Endothelial cell of umbilical vein (primary cell): ENCODE results near the gene ISM2. TPM values are rescaled to one million over a fixed set of nuclear protein-coding genes. Genes with fewer than 3 reads are reported as not detected.

Experiments used
- BruUV-seq: library from RNA; stranded (reverse); fragments of 400-500 nt; replicated peaks from 2 replicates; lab custom pipeline; 2021; lab: Mats Ljungman, UMichigan
- CTCF ChIA-PET: fragments of 300-600, 350-600 bp; sonication (Branson Sonifier 250); formaldehyde crosslinking; loops from one replicate; lab custom pipeline; 2021; ENCODE audit warnings: antibody characterized with exemption, inconsistent platforms; lab: Charles Lee
- POLR2A ChIA-PET: fragments of 300-600, 350-600 bp; sonication (Branson Sonifier 250); formaldehyde crosslinking; loops from one replicate; lab custom pipeline; 2021; ENCODE audit warnings: antibody characterized with exemption, inconsistent platforms; lab: Charles Lee
- DNase-seq: peaks from one replicate; pipeline ENCODE4 v3.0.0-alpha.2; 2011; ENCODE audit warnings: low read depth, low spot score
- FAIRE-seq: peaks from 2 replicates; lab custom pipeline; 2011; peaks lifted over from hg19 to GRCh38; lab: Jason Lieb, UNC
- H2AFZ ChIP-seq: 2 replicates; pipeline ENCODE4 v1.6.0; 2012; ENCODE audit warnings: low read depth, low read length, control low read depth, inconsistent platforms
- H3K27ac ChIP-seq: 2 replicates; pipeline ENCODE4 v1.5.1; 2011; ENCODE audit warnings: low read depth, mild to moderate bottlenecking, control low read depth, low read length, moderate library complexity; ENCODE audit not compliant: insufficient read depth
- H3K27me3 ChIP-seq, 2 experiments: 2 replicates each; pipeline versions ENCODE4 v1.6.0 to v1.6.1; 2011; ENCODE audit warnings: low read length in 2 of 2, mixed read lengths in 1 of 2; ENCODE audit not compliant: control insufficient read depth in 2 of 2, insufficient read depth in 2 of 2
- H3K36me3 ChIP-seq, 2 experiments: 2 replicates in 1 of 2; 3 replicates in 1 of 2; pipeline ENCODE4 v1.5.1; 2011; ENCODE audit warnings: low read length in 2 of 2, mild to moderate bottlenecking in 1 of 2, moderate library complexity in 1 of 2; ENCODE audit not compliant: control insufficient read depth in 2 of 2, insufficient read depth in 2 of 2; ENCODE audit errors: extremely low read depth in 1 of 2
- H3K4me1 ChIP-seq: 3 replicates; pipeline ENCODE4 v1.5.1; 2011; ENCODE audit warnings: mild to moderate bottlenecking, low read length; ENCODE audit not compliant: control insufficient read depth, insufficient read depth; ENCODE audit errors: extremely low read depth
- H3K4me2 ChIP-seq: 2 replicates; pipeline ENCODE4 v1.6.1; 2011; ENCODE audit warnings: low read length, control low read depth, mixed read lengths; ENCODE audit not compliant: insufficient read depth
- H3K4me3 ChIP-seq, 3 experiments: fragments of 200-600 bp in 1 of 3; sonication (generic), shearing (Covaris generic) in 1 of 3; replicated peaks in 1 of 3; 2 replicates each; pipeline ENCODE4 v1.5.1; 2011 to 2016; ENCODE audit warnings: control low read depth in 3 of 3, low read length in 3 of 3, mild to moderate bottlenecking in 2 of 3, inconsistent platforms in 1 of 3, low read depth in 1 of 3, moderate library complexity in 1 of 3; ENCODE audit not compliant: insufficient read depth in 1 of 3
- H3K79me2 ChIP-seq: 2 replicates; pipeline ENCODE4 v1.6.0; 2012; ENCODE audit warnings: low read length, inconsistent platforms; ENCODE audit not compliant: control insufficient read depth, insufficient read depth
- H3K9ac ChIP-seq: replicated peaks from 2 replicates; pipeline ENCODE3; 2011; ENCODE audit warnings: low read length, control low read depth; ENCODE audit not compliant: insufficient read depth; ENCODE audit errors: extremely low read depth
- H3K9me1 ChIP-seq: replicated peaks from 3 replicates; pipeline ENCODE4 v1.6.0; 2011; ENCODE audit warnings: mild to moderate bottlenecking, low read length; ENCODE audit not compliant: control insufficient read depth, insufficient read depth; ENCODE audit errors: extremely low read depth
- H3K9me3 ChIP-seq: replicated peaks from 2 replicates; pipeline ENCODE4 v1.5.1; 2012; ENCODE audit warnings: low read length, inconsistent platforms; ENCODE audit not compliant: control insufficient read depth, insufficient read depth
- H4K20me1 ChIP-seq: replicated peaks from 2 replicates; pipeline ENCODE3; 2011; ENCODE audit warnings: mild to moderate bottlenecking, low read length; ENCODE audit not compliant: control insufficient read depth, insufficient read depth; ENCODE audit errors: extremely low read depth
- EZH2 ChIP-seq: IDR thresholded peaks from 2 replicates; pipeline ENCODE4 v1.6.1; 2012; ENCODE audit warnings: borderline replicate concordance, low read depth, mild to moderate bottlenecking, moderate library complexity, low read length, inconsistent platforms; ENCODE audit not compliant: severe bottlenecking
- FOS ChIP-seq: IDR thresholded peaks from 2 replicates; pipeline ENCODE4 v1.6.1; 2011; ENCODE audit warnings: mild to moderate bottlenecking, low read length, moderate library complexity, borderline replicate concordance; ENCODE audit not compliant: insufficient read depth
- GATA2 ChIP-seq: IDR thresholded peaks from 2 replicates; pipeline ENCODE4 v1.7.0; 2011; ENCODE audit warnings: low read depth, mild to moderate bottlenecking, moderate library complexity, mixed read lengths, low read length; ENCODE audit not compliant: insufficient read length, insufficient read depth
- JUN ChIP-seq: IDR thresholded peaks from 2 replicates; pipeline ENCODE4 v1.6.1; 2011; ENCODE audit warnings: borderline replicate concordance, low read depth; ENCODE audit not compliant: insufficient read length, insufficient read depth
- MYC ChIP-seq: IDR thresholded peaks from one replicate; pipeline ENCODE4 v1.6.1; 2011; ENCODE audit warnings: mild to moderate bottlenecking, low read depth, low read length
- POLR2A ChIP-seq: IDR thresholded peaks from 2 replicates; pipeline ENCODE4 v1.6.1; 2012; ENCODE audit warnings: low read depth, mild to moderate bottlenecking, control low read depth, low read length
- POLR2AphosphoS5 ChIP-seq: IDR thresholded peaks from 2 replicates; pipeline ENCODE4 v1.6.1; 2012; ENCODE audit warnings: low read depth, mild to moderate bottlenecking, control low read depth, low read length, moderate library complexity; ENCODE audit not compliant: insufficient read depth
- dilution Hi-C: fragments of 300-500 bp; cut with MboI; formaldehyde crosslinking; loops from one replicate; pipeline ENCODE4 v1.15.0; 2019; ENCODE audit warnings: low sequenced_read_pairs; ENCODE audit not compliant: extremely low pct_ligation_motif_present
- intact Hi-C: fragments of 100-400 bp; cut with micrococcal nuclease; formaldehyde crosslinking; loops from one replicate; pipeline ENCODE4 v1.10.0; 2022
- polyA plus RNA-seq, 4 experiments: library from polyadenylated mRNA; depleted of rRNA in 3 of 4; stranded (reverse) in 3 of 4; unstranded in 1 of 4; fragments of >200 nt; gene quantifications; 2 replicates each; pipeline versions ENCODE4 v1.2.1 to v1.2.3, GENCODE V29; 2011 to 2012; ENCODE audit warnings: missing spikeins in 1 of 4
- total RNA-seq: library from RNA; stranded (reverse); gene quantifications from 2 replicates; pipeline ENCODE4 v1.2.3, GENCODE V29; 2021
- TF ChIP-seq, protein P1 (sequence below): IDR thresholded peaks from 2 replicates; pipeline ENCODE4 v1.6.1; 2011; ENCODE audit not compliant: insufficient read depth, insufficient read length
- TF ChIP-seq, protein P2 (sequence below), 2 donors: IDR thresholded peaks; 1 replicate in 1 of 2; 2 replicates in 1 of 2; pipeline ENCODE4 v1.5.1; 2011; ENCODE audit warnings: low read length in 2 of 2, mild to moderate bottlenecking in 2 of 2, moderate library complexity in 2 of 2, control low read depth in 1 of 2, inconsistent platforms in 1 of 2, low read depth in 1 of 2; ENCODE audit not compliant: insufficient read depth in 1 of 2; ENCODE audit errors: extremely low read depth in 1 of 2

The ISM2 gene
- total and polyA plus RNA-seq, 2 donors (not counting 3 experiments of a cell fraction or from before 2014, with no cell fraction given): not detected

DNA sequence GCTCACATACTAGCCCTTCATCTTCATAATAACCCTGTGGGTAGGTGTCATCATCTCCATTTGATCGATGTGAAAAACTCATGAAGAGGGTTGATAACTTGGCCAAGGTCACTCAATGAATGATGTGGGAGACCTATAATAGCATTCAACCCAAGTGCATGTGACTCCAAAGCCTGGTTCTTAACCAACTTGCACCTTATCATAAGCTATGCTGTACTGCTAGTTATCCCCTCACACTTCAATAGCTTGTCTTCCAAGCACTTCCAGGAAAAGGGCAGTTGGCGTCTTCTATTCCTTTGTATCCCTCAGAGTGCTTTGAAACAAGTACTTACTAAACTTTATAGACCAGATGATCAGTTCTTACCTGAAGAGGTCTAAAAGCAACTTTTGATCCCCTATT, 56.4 kb downstream of the ISM2 start:
- Histone ChIP-seq H3K9me3 (no peaks in the 10 kb centered on the region), H3K9ac (no peak overlapping the region), H3K27me3 (no peaks in the 10 kb centered on the region), H3K4me3 (no peak overlapping the region), H3K4me2 (no peak overlapping the region), H2AFZ (no peak overlapping the region), H3K4me1 (no peaks in the 10 kb centered on the region), H3K79me2 (no peaks in the 10 kb centered on the region), H3K9me1 (no peaks in the 10 kb centered on the region), H3K36me3 (peaks cover 11 to 25% of the 10 kb centered on the region in 2 experiments), H3K27ac (no peak overlapping the region), H4K20me1 (no peaks in the 10 kb centered on the region)
- DNase-seq (no peak), FAIRE-seq (no peak)
- TF ChIP-seq EZH2 (no peak), JUN (no peak), GATA2 (no peak), FOS (no peak), POLR2AphosphoS5 (no peak), MYC (no peak), POLR2A (no peak)
- TF ChIP-seq, protein P1, sequence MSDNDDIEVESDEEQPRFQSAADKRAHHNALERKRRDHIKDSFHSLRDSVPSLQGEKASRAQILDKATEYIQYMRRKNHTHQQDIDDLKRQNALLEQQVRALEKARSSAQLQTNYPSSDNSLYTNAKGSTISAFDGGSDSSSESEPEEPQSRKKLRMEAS: no peak
- TF ChIP-seq, protein P2, sequence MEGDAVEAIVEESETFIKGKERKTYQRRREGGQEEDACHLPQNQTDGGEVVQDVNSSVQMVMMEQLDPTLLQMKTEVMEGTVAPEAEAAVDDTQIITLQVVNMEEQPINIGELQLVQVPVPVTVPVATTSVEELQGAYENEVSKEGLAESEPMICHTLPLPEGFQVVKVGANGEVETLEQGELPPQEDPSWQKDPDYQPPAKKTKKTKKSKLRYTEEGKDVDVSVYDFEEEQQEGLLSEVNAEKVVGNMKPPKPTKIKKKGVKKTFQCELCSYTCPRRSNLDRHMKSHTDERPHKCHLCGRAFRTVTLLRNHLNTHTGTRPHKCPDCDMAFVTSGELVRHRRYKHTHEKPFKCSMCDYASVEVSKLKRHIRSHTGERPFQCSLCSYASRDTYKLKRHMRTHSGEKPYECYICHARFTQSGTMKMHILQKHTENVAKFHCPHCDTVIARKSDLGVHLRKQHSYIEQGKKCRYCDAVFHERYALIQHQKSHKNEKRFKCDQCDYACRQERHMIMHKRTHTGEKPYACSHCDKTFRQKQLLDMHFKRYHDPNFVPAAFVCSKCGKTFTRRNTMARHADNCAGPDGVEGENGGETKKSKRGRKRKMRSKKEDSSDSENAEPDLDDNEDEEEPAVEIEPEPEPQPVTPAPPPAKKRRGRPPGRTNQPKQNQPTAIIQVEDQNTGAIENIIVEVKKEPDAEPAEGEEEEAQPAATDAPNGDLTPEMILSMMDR (IDR thresholded peaks at IDR 0.05; ENCODE audit: extremely low read depth in 1 of 2, insufficient read depth in 1 of 2, low read depth in 1 of 2, low read length in 2 of 2): no peak
- POLR2A ChIA-PET: no interaction called here
- no TSS peak for BruUV-seq
- CTCF ChIA-PET: no interaction called here
- intact Hi-C loops: no loop called here
- dilution Hi-C loops: no loop called here
